HG03378 (cell line): ENCODE results near the gene CLPSL2.
"Not testable (repeated sequence)": the region's sequence is repeated elsewhere in the genome, so short reads cannot be mapped to it uniquely, and the experiment has no call there.

Experiments
- ATAC-seq: cut with Tn5 transposase; IDR thresholded peaks from one replicate; pipeline ENCODE4 v1.9.1; 2021; ENCODE audit warnings: mild to moderate bottlenecking, moderate library complexity; ENCODE audit not compliant: unreplicated experiment

CLPSL2 gene, protein sequence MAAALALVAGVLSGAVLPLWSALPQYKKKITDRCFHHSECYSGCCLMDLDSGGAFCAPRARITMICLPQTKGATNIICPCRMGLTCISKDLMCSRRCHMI

GRCh38 chr6:35776364-35777215 is at the start of gene CLPSL2:
Gene CLPSL2, plus strand, starts transcription at chr6:35776598. Its CDS starts 21 bp downstream, at chr6:35776619.
- ATAC-seq: no peak

GRCh38 chr6:35727231-35727934 is 49.0 kb upstream of the CLPSL2 start:
- ATAC-seq: no peak

GRCh38 chr6:35727935-35728682 is 48.3 kb upstream of the CLPSL2 start:
- ATAC-seq: no peak

DNA sequence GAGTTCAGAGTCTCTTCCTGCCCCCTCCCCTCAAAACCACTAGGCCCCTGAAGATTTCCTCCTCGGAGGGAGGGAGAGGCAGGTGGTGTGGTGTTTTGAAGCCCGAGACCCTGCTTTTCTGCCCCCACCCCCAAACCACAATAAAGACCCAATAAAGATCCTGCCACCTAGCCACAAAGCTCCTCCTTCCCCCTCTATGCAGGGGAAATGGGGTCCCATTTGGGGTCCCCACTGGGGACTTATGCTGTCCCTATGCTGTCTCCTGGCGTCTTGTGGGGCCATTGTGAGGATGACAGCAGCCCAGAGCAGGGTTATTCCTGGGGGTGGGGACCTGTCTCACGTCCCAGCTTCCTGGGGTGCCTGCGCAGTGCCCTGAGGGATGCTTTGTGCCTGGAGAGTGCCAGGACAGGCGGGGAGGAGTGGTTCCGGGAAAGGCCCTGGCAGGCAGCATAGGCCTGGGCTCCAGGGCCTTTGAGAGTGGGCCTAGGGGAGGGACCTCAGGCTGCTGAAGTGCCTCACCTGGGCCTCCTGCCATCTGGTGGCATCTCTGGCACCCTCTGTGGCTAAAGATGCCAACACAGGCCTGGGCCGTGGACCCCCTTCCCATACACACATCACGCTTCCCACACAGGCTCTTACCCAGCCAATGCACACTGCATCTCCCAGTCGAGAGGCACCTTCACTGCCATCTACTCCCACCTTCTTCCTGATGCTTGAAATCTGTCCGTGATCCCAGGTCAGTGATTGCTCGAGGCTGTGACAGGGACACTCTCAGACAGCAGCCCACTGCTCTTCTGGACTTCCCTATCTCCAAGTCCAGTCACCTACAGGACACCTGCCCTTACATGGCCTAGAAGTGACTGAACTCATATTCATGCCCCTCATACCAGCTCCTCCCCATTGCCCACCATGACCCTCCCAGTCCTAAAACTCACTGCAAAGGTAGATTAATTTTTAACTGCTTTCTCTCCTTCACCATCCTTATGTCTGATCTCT is 47.4 kb upstream of the CLPSL2 start:
- ATAC-seq: no peak

DNA sequence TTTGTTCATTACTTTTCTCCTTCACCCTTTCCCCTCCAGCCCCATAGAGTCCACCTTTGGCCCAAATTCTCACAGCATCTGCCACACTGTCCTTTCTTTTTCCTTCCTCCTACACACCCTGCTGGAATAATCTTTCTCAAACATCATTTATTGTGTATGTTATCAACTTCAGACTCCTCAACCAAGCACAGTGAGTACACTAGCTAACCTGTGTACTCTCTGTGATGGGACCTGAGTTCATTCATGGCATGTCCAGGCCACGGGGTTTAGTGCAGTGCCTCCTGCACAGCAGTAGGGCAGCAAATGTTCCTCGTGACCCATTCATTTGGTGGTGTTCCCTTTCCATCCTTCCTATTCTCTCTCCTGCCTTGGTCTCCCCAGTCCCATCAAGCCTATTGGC is 46.7 kb upstream of the CLPSL2 start:
- ATAC-seq: no peak

GRCh38 chr6:35730745-35731413 is 45.5 kb upstream of the CLPSL2 start:
- no peak for ATAC-seq

- peak; percentile 42 for ATAC-seq
Measured at GRCh38 chr6:35731414-35731735, 45.0 kb upstream of the CLPSL2 start.

GRCh38 chr6:35731736-35732532 is 44.5 kb upstream of the CLPSL2 start:
- peak; percentile 21 for ATAC-seq

DNA sequence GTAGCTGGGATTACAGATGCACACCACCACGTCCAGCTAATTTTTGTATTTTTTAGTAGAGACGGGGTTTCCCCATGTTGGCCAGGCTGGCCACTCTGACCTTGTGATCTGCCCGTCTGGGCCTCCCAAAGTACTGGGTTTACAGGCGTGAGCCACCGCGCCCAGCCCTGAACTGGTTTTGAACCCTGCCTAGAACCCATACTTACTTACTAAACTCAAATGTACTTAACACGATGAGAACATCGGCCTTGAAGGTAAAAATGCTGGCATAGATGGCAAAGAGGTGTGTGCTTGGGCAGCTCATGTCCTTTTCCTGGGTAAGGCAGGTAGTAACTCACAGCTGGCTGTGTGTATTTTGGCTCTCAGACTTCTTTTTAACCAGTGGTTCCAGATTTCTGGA is 42.8 kb upstream of the CLPSL2 start:
- no peak for ATAC-seq

DNA sequence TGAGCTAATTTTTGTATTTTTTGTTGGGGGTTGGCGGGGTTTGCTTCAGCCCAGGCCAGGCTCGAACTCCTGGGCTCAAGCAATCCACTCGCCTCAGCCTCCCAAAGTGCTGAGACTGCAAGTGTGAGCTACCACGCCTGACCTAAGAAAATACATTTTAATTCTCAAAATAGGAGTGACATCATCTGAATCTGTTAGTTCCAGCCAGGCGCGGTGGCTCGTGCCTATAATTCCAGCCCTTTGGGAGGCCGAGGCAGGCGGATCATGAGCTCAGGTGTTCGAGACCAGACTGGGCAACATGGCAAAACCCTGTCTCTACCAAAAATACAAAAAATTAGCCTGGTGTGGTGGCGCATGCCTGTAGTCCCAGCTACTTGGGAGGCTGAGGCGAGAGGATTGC is 42.1 kb upstream of the CLPSL2 start:
- ATAC-seq: not testable (repeated sequence)

DNA sequence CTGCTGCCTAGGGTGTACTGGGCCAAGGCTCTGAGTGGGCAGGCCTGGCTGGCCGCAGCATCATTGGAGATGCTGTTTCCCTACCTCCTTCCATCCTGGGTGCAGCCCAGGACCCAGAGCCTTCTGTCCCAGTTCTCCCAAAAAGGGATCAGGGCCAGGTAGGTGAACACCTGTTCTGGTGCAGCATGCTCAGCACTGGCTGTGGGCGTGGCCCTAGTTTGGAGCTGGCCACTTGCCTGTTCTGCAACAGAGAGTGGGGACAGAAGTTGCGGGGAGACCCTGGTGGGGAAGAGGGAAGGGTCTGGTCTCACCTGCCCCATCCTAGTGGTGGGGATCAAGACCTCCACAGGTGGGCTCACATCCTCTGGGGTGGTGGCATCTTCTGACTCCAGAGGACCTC is 40.9 kb upstream of the CLPSL2 start:
- no peak for ATAC-seq

DNA sequence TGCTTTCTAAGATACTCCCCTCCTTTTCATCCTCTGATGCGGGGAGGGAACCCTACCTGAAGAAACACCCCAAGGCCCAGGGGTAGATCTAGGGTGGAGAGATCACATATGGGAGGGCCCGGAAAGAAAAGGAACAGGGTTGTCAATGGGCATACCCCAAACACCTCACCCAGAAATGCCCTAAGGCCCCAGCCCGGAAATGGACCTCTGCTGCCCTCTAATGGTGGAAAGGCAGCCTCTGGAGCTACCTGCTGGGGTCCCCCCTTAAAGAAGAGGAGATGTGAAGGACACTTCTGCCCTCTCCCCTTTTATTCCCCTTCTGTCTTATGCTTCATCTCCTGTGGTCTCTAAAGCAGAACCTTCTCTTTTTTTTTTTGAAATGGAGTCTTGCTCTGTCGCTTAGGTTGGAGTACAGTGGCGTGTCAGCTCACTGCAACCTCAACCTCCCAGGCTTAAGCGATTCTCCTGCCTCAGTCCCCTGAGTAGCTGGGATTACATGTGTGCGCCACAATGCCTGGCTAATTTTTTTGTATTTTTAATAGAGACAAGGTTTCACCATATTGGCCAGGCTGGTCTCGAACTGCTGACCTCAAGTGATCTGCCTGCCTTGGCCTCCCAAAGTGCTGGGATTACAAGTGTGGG is 40.0 kb upstream of the CLPSL2 start:
- no peak for ATAC-seq

DNA sequence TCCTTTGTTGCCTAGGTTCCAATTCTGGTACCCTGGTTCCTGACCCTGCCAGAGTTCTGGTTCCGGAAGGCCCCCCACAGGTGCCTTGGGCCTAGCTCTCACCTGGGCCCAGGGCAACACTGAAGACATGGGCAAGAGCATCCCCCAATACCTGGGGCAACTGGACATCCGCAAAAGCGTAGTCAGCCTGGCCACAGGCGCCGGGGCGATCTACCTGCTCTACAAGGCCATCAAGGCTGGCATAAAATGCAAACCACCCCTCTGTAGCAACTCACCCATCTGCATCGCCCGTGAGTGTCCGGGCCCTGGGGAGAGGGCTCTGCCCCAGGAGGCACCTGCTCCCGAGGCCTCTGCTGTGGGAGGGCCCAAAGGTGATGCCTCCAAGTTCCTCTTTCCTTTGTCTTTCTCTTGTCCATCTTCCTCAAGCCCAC is 39.4 kb upstream of the CLPSL2 start, which contains the start of gene ARMC12:
Gene ARMC12, plus strand, starts transcription at position 51 of the 431 bp plus-strand sequence. Its CDS starts 77 bp downstream, at position 128.
- no peak for ATAC-seq

- ATAC-seq: no peak
Measured at GRCh38 chr6:35737413-35738211, 38.8 kb upstream of the CLPSL2 start.

DNA sequence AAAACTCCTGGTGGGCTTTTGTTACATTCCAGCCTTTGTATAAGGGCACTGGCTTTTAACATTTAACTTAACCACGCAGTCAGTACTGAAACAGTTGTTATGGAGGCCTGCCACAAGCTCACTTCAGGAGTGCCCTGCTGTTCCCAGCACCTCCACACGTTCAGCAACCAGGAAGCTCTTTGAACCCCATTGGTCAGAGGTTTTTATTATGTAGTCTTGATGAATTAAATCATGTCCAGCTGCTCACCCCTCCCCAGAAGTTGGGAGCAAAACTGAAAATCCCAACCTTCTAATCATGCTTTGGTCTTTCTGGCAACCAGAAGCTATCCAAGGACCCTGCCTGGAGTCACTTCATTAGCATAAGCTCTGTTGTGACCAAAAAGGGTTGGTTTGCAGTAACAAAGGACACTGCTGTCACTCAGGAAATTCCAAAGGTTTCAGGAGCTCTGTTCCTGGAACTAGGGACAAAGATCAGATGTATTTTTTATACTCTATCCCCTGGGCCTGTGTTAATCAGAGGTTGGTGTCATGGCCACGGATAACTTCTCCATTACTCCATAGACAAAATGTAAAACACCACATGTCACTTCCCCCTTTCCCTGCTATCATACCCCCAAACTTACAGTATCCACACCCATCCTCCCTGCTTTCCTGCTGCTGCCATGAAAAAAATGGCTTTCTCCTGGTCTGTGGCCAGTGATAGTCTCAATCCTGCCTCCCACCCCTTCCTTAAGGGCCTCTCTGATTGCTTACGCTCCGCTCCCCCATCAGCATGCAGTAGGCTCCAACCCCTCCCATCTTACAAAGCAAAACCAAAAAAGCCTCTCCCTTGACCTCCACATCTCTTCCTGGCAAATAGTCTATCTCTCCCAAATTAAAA is 36.5 kb upstream of the CLPSL2 start:
- no peak for ATAC-seq

- no peak for ATAC-seq
Measured at GRCh38 chr6:35742842-35743241, 33.6 kb upstream of the CLPSL2 start.
